ENCODE data around the gene HOXA2.

HOXA2 gene

DNA sequence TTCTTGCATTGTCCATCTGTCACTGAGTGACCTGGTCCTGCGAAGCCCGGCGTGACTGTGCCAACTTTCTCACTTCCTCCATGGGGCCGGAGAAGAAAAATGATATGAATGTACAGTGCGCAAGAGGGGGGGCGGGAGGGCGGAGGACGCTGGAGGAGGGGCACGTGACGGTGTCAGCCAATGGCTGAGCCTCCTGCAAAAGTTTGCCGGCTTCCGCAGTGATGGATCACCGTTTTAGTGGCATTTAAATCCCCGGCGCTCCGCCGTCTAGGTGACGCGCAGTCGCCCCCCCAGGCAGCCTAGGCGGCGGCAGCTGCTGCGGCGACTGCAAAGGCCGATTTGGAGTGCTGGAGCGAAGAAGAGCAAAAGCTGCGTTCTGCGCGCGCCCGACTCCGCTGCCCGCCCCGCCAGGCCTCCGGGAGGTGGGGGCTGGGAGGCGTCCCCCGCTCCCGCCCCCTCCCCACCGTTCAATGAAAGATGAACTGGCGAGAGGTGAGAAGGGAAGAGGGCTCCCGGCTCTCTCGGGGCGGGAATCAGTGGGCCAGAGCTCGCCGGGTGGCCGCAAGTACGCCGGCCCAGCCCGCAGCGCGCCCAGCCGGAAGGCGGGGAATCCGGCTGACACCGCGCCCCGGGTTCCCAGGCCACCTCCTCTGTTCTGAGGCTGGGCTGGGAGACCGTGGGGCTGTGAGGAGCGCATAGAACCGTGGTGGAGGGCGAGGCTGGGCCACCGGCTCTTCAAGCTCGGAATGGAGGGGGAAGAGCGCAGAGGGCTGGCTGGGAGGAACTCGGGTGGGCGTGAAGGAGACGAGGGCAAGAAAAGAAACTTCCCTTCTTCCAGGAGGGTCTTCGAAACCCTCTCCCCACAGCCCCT, 6.4 kb downstream of the HOXA2 start, which contains the start of gene HOXA1:
Gene HOXA1, minus strand, starts transcription at position 104 of the 871 bp plus-strand sequence. Its CDS starts 88 bp downstream, at position 16.
- Histone ChIP-seq H3K79me2 (ENCODE audit: insufficient read depth, low read length) (peaks cover 18% of the 10 kb centered on the region), H4K20me1 (ENCODE audit: low read depth, low read length) (no peaks in the 10 kb centered on the region), H3K27ac (ENCODE audit: low read depth, low read length) (peak within 1 kb of the TSS; percentile 60), H3K4me2 (ENCODE audit: low read depth, low read length, poor library complexity, severe bottlenecking) (peak within 1 kb of the TSS; percentile 79), H2AFZ (ENCODE audit: low read depth, low read length, severe bottlenecking) (peak within 1 kb of the TSS; percentile 79), H3K9ac (ENCODE audit: low read length) (peak within 1 kb of the TSS; percentile 69), H3K9me2 (replicated peaks; ENCODE audit: insufficient read depth, low read length) (no peaks in the 10 kb centered on the region), H3K36me3 (ENCODE audit: low read length) (no peaks in the 10 kb centered on the region), H3K4me3 (ENCODE audit: insufficient read depth, low read length, poor library complexity, severe bottlenecking) (peak within 1 kb of the TSS; percentile 72), H3K27me3 (ENCODE audit: low read length) (no peaks in the 10 kb centered on the region), H3F3A (ENCODE audit: insufficient read depth) (peaks cover 18% of the 10 kb centered on the region; the same call in 1 of the 2 replicates), H3K9me3 (ENCODE audit: insufficient read depth, low read length) (no peaks in the 10 kb centered on the region)
- TF ChIP-seq, protein P1, sequence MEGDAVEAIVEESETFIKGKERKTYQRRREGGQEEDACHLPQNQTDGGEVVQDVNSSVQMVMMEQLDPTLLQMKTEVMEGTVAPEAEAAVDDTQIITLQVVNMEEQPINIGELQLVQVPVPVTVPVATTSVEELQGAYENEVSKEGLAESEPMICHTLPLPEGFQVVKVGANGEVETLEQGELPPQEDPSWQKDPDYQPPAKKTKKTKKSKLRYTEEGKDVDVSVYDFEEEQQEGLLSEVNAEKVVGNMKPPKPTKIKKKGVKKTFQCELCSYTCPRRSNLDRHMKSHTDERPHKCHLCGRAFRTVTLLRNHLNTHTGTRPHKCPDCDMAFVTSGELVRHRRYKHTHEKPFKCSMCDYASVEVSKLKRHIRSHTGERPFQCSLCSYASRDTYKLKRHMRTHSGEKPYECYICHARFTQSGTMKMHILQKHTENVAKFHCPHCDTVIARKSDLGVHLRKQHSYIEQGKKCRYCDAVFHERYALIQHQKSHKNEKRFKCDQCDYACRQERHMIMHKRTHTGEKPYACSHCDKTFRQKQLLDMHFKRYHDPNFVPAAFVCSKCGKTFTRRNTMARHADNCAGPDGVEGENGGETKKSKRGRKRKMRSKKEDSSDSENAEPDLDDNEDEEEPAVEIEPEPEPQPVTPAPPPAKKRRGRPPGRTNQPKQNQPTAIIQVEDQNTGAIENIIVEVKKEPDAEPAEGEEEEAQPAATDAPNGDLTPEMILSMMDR (IDR thresholded peaks at IDR 0.05; ENCODE audit: insufficient read depth, low read length, poor library complexity, severe bottlenecking): peak; percentile 8
- no peak for TF ChIP-seq EZH2phosphoT487 (conservative IDR thresholded peaks at IDR 0.05; ENCODE audit: low read length)

GRCh38 chr7:27095050-27095896, 7.2 kb downstream of the HOXA2 start:
- peak overlapping the region; percentile 79 for H2AFZ ChIP-seq (ENCODE audit: low read depth, low read length, severe bottlenecking)
- H3K36me3 ChIP-seq (ENCODE audit: low read length): no peaks in the 10 kb centered on the region
- H3K4me3 ChIP-seq (ENCODE audit: insufficient read depth, low read length, poor library complexity, severe bottlenecking): peak overlapping the region; percentile 72
- H3K9ac ChIP-seq (ENCODE audit: low read length): peak overlapping the region; percentile 69
- no peak for TF ChIP-seq EZH2phosphoT487 (conservative IDR thresholded peaks at IDR 0.05; ENCODE audit: low read length)
- TF ChIP-seq, protein P1 (IDR thresholded peaks at IDR 0.05; ENCODE audit: insufficient read depth, low read length, poor library complexity, severe bottlenecking): no peak
- peaks cover 16% of the 10 kb centered on the region; the same call in 1 of the 2 replicates for H3F3A ChIP-seq (ENCODE audit: insufficient read depth)
- no peaks in the 10 kb centered on the region for H3K9me3 ChIP-seq (ENCODE audit: insufficient read depth, low read length)
- no peaks in the 10 kb centered on the region for H3K27me3 ChIP-seq (ENCODE audit: low read length)
- H3K9me2 ChIP-seq (replicated peaks; ENCODE audit: insufficient read depth, low read length): no peaks in the 10 kb centered on the region
- H4K20me1 ChIP-seq (ENCODE audit: low read depth, low read length): no peaks in the 10 kb centered on the region
- H3K4me2 ChIP-seq (ENCODE audit: low read depth, low read length, poor library complexity, severe bottlenecking): peak overlapping the region; percentile 78
- no peak overlapping the region for H3K27ac ChIP-seq (ENCODE audit: low read depth, low read length)
- H3K79me2 ChIP-seq (ENCODE audit: insufficient read depth, low read length): peaks cover 18% of the 10 kb centered on the region

- peak overlapping the region; percentile 69; the same call in 1 of the 2 replicates for H3K9ac ChIP-seq (ENCODE audit: low read length)
- peak overlapping the region; percentile 78 for H3K4me2 ChIP-seq (ENCODE audit: low read depth, low read length, poor library complexity, severe bottlenecking)
- no peak overlapping the region for H3K27ac ChIP-seq (ENCODE audit: low read depth, low read length)
- peaks cover 18% of the 10 kb centered on the region for H3K79me2 ChIP-seq (ENCODE audit: insufficient read depth, low read length)
- no peaks in the 10 kb centered on the region for H3K36me3 ChIP-seq (ENCODE audit: low read length)
- peak overlapping the region; percentile 72 for H3K4me3 ChIP-seq (ENCODE audit: insufficient read depth, low read length, poor library complexity, severe bottlenecking)
- H3F3A ChIP-seq (ENCODE audit: insufficient read depth): peaks cover 8% of the 10 kb centered on the region; the same call in 1 of the 2 replicates
- no peaks in the 10 kb centered on the region for H3K9me2 ChIP-seq (replicated peaks; ENCODE audit: insufficient read depth, low read length)
- no peaks in the 10 kb centered on the region for H4K20me1 ChIP-seq (ENCODE audit: low read depth, low read length)
- H3K27me3 ChIP-seq (ENCODE audit: low read length): no peaks in the 10 kb centered on the region
- no peaks in the 10 kb centered on the region for H3K9me3 ChIP-seq (ENCODE audit: insufficient read depth, low read length)
- no peak for TF ChIP-seq EZH2phosphoT487 (conservative IDR thresholded peaks at IDR 0.05; ENCODE audit: low read length)
- TF ChIP-seq, protein P1 (IDR thresholded peaks at IDR 0.05; ENCODE audit: insufficient read depth, low read length, poor library complexity, severe bottlenecking): no peak
- H2AFZ ChIP-seq (ENCODE audit: low read depth, low read length, severe bottlenecking): no peak overlapping the region
Observed at GRCh38 chr7:27094304-27095049, 8.0 kb downstream of the HOXA2 start.

All from SU-DHL-6 (cell line).